Tibial nerve (tissue), 4 donors: Measurements from ENCODE around the gene CYSRT1. TPM values are rescaled to one million over a fixed set of nuclear protein-coding genes. Genes with fewer than 3 reads are reported as not detected.

Experiments
- DNase-seq, 2 donors: peaks; one replicate each; pipeline ENCODE4 v3.0.0-alpha.2; 2019; ENCODE audit warnings: low spot score in 2 of 2
- H3K27ac ChIP-seq, 4 donors: fragments of 200-600 bp; sonication (generic) in 3 of 4; one replicate each; pipeline ENCODE4 v1.5.1; 2017 to 2019; ENCODE audit warnings: mild to moderate bottlenecking in 1 of 4
- H3K27me3 ChIP-seq, 2 donors: fragments of 200-600 bp; sonication (generic) in 1 of 2; one replicate each; pipeline versions ENCODE4 v1.5.1 to v1.6.0; 2017 to 2019
- H3K36me3 ChIP-seq, 3 donors: fragments of 200-600 bp; sonication (generic); one replicate each; pipeline ENCODE4 v1.5.1; 2018 to 2019
- H3K4me1 ChIP-seq, 4 donors: fragments of 200-600 bp; sonication (generic) in 3 of 4; one replicate each; pipeline ENCODE4 v1.5.1; 2017 to 2019
- H3K4me3 ChIP-seq, 4 donors: fragments of 200-600 bp; sonication (generic) in 3 of 4; one replicate each; pipeline ENCODE4 v1.5.1; 2017 to 2019; ENCODE audit warnings: mild to moderate bottlenecking in 1 of 4, moderate library complexity in 1 of 4
- H3K9me3 ChIP-seq, 4 donors: fragments of 200-600 bp; sonication (generic) in 3 of 4; one replicate each; pipeline ENCODE4 v1.5.1; 2017 to 2019
- CTCF ChIP-seq, 5 experiments: fragments of 200-600 bp in 3 of 5; fragments of 450-650 bp in 2 of 5; sonication (generic) in 3 of 5; IDR thresholded peaks; one replicate each; pipeline ENCODE4 v1.5.1; 2016 to 2019; ENCODE audit warnings: antibody characterized with exemption in 5 of 5, mild to moderate bottlenecking in 3 of 5, moderate library complexity in 2 of 5
- EP300 ChIP-seq, 2 donors: sonication (generic); formaldehyde crosslinking; IDR thresholded peaks; one replicate each; pipeline ENCODE4 v1.6.1; 2017; ENCODE audit warnings: antibody characterized with exemption in 2 of 2, mild to moderate bottlenecking in 1 of 2
- POLR2A ChIP-seq, 2 donors: fragments of 450-650 bp; IDR thresholded peaks; one replicate each; pipeline ENCODE4 v1.6.1; 2017; ENCODE audit warnings: antibody characterized with exemption in 2 of 2, mild to moderate bottlenecking in 2 of 2, moderate library complexity in 2 of 2
- WGBS, 2 donors: methylation state at CpG; one replicate each; pipeline ENCODE4 v1.1.5; 2018; 5-methylcytosine and 5-hydroxymethylcytosine counted together
- total RNA-seq, 4 donors: library from RNA; depleted of rRNA; stranded (reverse); fragments of >200 nt; gene quantifications; one replicate each; pipeline ENCODE4 v1.1.0, GENCODE V29; 2016

Gene CYSRT1
- total RNA-seq, 4 donors from 2014 or later, result not detected

- H3K4me3 ChIP-seq, result no peak overlapping the region
- H3K9me3 ChIP-seq, result no peaks in the 10 kb centered on the region
- H3K27me3 ChIP-seq, result peaks cover 0 to 24% of the 10 kb centered on the region in 2 donors
- WGBS, 2 donors, result 92 to 94% methylated on average over 22 to 29 of the region's 39 CpGs
- H3K4me1 ChIP-seq, result peaks cover 0 to 27% (median 18%) of the 10 kb centered on the region in 4 donors
- TF ChIP-seq CTCF (IDR thresholded peaks at IDR 0.05), result no peak
- no peak for DNase-seq
- no peak overlapping the region for H3K27ac ChIP-seq
- H3K36me3 ChIP-seq, result peaks cover 3 to 66% (median 9%) of the 10 kb centered on the region in 3 donors
These were observed 47.5 kb downstream of the CYSRT1 start for GRCh38 chr9:137272241-137273094.

- Histone ChIP-seq H3K36me3 (peaks cover 3 to 60% (median 9%) of the 10 kb centered on the region in 3 donors), H3K4me1 (peaks cover 0 to 31% (median 20%) of the 10 kb centered on the region in 4 donors), H3K4me3 (no peak overlapping the region), H3K27me3 (peaks cover 0 to 30% of the 10 kb centered on the region in 2 donors), H3K9me3 (no peaks in the 10 kb centered on the region), H3K27ac (no peak overlapping the region)
- TF ChIP-seq EP300 (IDR thresholded peaks at IDR 0.05) (no peak), CTCF (IDR thresholded peaks at IDR 0.05) (no peak), POLR2A (IDR thresholded peaks at IDR 0.05) (no peak)
- DNase-seq, result no peak
- WGBS, 2 donors, result 81 to 88% methylated on average over 9 to 13 of the region's 13 CpGs
These were observed 48.1 kb downstream of the CYSRT1 start for GRCh38 chr9:137273095-137273490.

GRCh38 chr9:137273611-137274320, 48.8 kb downstream of the CYSRT1 start:
- H3K27me3 ChIP-seq, result peaks cover 0 to 35% of the 10 kb centered on the region in 2 donors

GRCh38 chr9:137275203-137275587, 50.2 kb downstream of the CYSRT1 start:
- TF ChIP-seq CTCF (IDR thresholded peaks at IDR 0.05) (no peak), POLR2A (IDR thresholded peaks at IDR 0.05) (no peak), EP300 (IDR thresholded peaks at IDR 0.05) (no peak)
- WGBS, 2 donors, result 85 to 88% methylated on average over 10 of the region's 10 CpGs
- Histone ChIP-seq H3K27ac (no peak overlapping the region), H3K4me3 (no peak overlapping the region), H3K4me1 (peaks cover 0 to 36% (median 14%) of the 10 kb centered on the region in 4 donors), H3K36me3 (peaks cover 3 to 55% (median 9%) of the 10 kb centered on the region in 3 donors), H3K27me3 (peaks cover 0 to 39% of the 10 kb centered on the region in 2 donors), H3K9me3 (peaks cover 0 to 10% (median 0%) of the 10 kb centered on the region in 4 donors)
- no peak for DNase-seq

More at GRCh38 chr9:137273611-137274320, 48.8 kb downstream of the CYSRT1 start:
- no peak overlapping the region for H3K4me3 ChIP-seq
- no peak overlapping the region for H3K27ac ChIP-seq
- no peak for DNase-seq
- H3K4me1 ChIP-seq, result peaks cover 0 to 35% (median 20%) of the 10 kb centered on the region in 4 donors
- 73 to 80% methylated on average over 6 to 9 of the region's 15 CpGs for WGBS, 2 donors
- peaks cover 3 to 55% (median 9%) of the 10 kb centered on the region in 3 donors for H3K36me3 ChIP-seq
- no peak for TF ChIP-seq EP300 (IDR thresholded peaks at IDR 0.05)
- TF ChIP-seq CTCF (IDR thresholded peaks at IDR 0.05), result no peak
- TF ChIP-seq POLR2A (IDR thresholded peaks at IDR 0.05), result no peak
- peaks cover 0 to 4% (median 0%) of the 10 kb centered on the region in 4 donors for H3K9me3 ChIP-seq

Other genes starting within 250 kb of the CYSRT1 start
- gene PTGDS, start 247.7 kb upstream of the CYSRT1 start, total RNA-seq, result 1,000 to 10,000 TPM; 1,059 to 8,972 (median 6,550) TPM
- 10 to 100 TPM; 14.7 to 86.3 (median 64.3) TPM for gene LCNL1, start 242.2 kb upstream of the CYSRT1 start, total RNA-seq
- gene PAXX, start 232.8 kb upstream of the CYSRT1 start, total RNA-seq, result 100 to 1,000 TPM in 1 of 4 donors, 10 to 100 TPM in 3; 65.7 to 142 (median 68.9) TPM
- 100 to 1,000 TPM in 1 of 4 donors, 10 to 100 TPM in 2, 1 to 10 TPM in 1; 1.2 to 120 (median 38.0) TPM for gene CLIC3, start 228.6 kb upstream of the CYSRT1 start, total RNA-seq
- 100 to 1,000 TPM; 136 to 291 (median 196) TPM for gene ABCA2, start 196.9 kb upstream of the CYSRT1 start, total RNA-seq
- under 1 TPM in 1 of 4 donors, not detected in 3; 0.60 TPM for gene FUT7, start 193.1 kb upstream of the CYSRT1 start, total RNA-seq
- gene NPDC1, start 179.0 kb upstream of the CYSRT1 start, total RNA-seq, result 100 to 1,000 TPM in 3 of 4 donors, 10 to 100 TPM in 1; 80.6 to 269 (median 182) TPM
- gene ENTPD2, start 171.1 kb upstream of the CYSRT1 start, total RNA-seq, result 10 to 100 TPM in 3 of 4 donors, 1 to 10 TPM in 1; 7.0 to 21.0 (median 18.1) TPM
- under 1 TPM in 2 of 4 donors, not detected in 2; 0.22 to 0.90 TPM for gene SAPCD2, start 154.6 kb upstream of the CYSRT1 start, total RNA-seq
- 10 to 100 TPM in 2 of 4 donors, 1 to 10 TPM in 2; 8.1 to 20.7 (median 12.3) TPM for gene UAP1L1, start 147.7 kb upstream of the CYSRT1 start, total RNA-seq
- 10 to 100 TPM; 47.3 to 58.1 (median 52.1) TPM for gene MAN1B1, start 138.2 kb upstream of the CYSRT1 start, total RNA-seq
- gene DPP7, start 110.4 kb upstream of the CYSRT1 start, total RNA-seq, result 100 to 1,000 TPM in 3 of 4 donors, 10 to 100 TPM in 1; 74.7 to 272 (median 145) TPM
- under 1 TPM in 1 of 4 donors, not detected in 3; 0.21 TPM for gene GRIN1, start 86.0 kb upstream of the CYSRT1 start, total RNA-seq
- not detected for gene LRRC26, start 55.1 kb upstream of the CYSRT1 start, total RNA-seq
- not detected for gene TMEM210, start 53.1 kb upstream of the CYSRT1 start, total RNA-seq
- gene ANAPC2, start 36.6 kb upstream of the CYSRT1 start, total RNA-seq, result 10 to 100 TPM; 41.6 to 73.0 (median 58.9) TPM
- gene SSNA1, start 36.5 kb upstream of the CYSRT1 start, total RNA-seq, result 10 to 100 TPM; 37.3 to 73.9 (median 53.5) TPM
- 10 to 100 TPM in 1 of 4 donors, 1 to 10 TPM in 3; 6.8 to 12.3 (median 8.9) TPM for gene TPRN, start 24.4 kb upstream of the CYSRT1 start, total RNA-seq
- gene TMEM203, start 19.5 kb upstream of the CYSRT1 start, total RNA-seq, result 10 to 100 TPM; 23.1 to 47.9 (median 30.0) TPM
- 10 to 100 TPM in 3 of 4 donors, 1 to 10 TPM in 1; 9.4 to 20.1 (median 14.3) TPM for gene NDOR1, start 19.5 kb upstream of the CYSRT1 start, total RNA-seq
- gene RNF208, start 2.9 kb upstream of the CYSRT1 start, total RNA-seq, result 1 to 10 TPM in 3 of 4 donors, under 1 TPM in 1; 0.63 to 8.1 (median 1.5) TPM
- not detected for gene RNF224, start 2.3 kb downstream of the CYSRT1 start, total RNA-seq
- gene SLC34A3, start 5.7 kb downstream of the CYSRT1 start, total RNA-seq, result not detected
- 100 to 1,000 TPM; 102 to 190 (median 161) TPM for gene TUBB4B, start 16.1 kb downstream of the CYSRT1 start, total RNA-seq
- gene STPG3, start 26.1 kb downstream of the CYSRT1 start, total RNA-seq, result not detected
- 10 to 100 TPM; 29.7 to 52.0 (median 38.7) TPM for gene NELFB, start 30.2 kb downstream of the CYSRT1 start, total RNA-seq
- 10 to 100 TPM in 1 of 4 donors, 1 to 10 TPM in 3; 3.3 to 11.4 (median 4.3) TPM for gene TOR4A, start 52.6 kb downstream of the CYSRT1 start, total RNA-seq
- 10 to 100 TPM in 1 of 4 donors, 1 to 10 TPM in 3; 3.1 to 13.5 (median 3.9) TPM for gene NRARP, start 77.1 kb downstream of the CYSRT1 start, total RNA-seq
- gene EXD3, start 198.0 kb downstream of the CYSRT1 start, total RNA-seq, result 10 to 100 TPM; 27.6 to 99.9 (median 55.2) TPM
- 10 to 100 TPM in 2 of 4 donors, 1 to 10 TPM in 2; 6.3 to 11.4 (median 10.1) TPM for gene NOXA1, start 198.2 kb downstream of the CYSRT1 start, total RNA-seq
- gene ENTPD8, start 216.2 kb downstream of the CYSRT1 start, total RNA-seq, result not detected
- 100 to 1,000 TPM; 219 to 297 (median 270) TPM for gene NSMF, start 234.2 kb downstream of the CYSRT1 start, total RNA-seq